ENCODE results near the gene CFAP298.
"Not testable (repeated sequence)": the region's sequence is repeated elsewhere in the genome, so short reads cannot be mapped to it uniquely, and the experiment has no call there.

CFAP298 gene

GRCh38 chr21:32566741-32567389 is 45.3 kb downstream of the CFAP298 start:
- no peak for DNase-seq (ENCODE audit: low read depth in 2 of 2)

- DNase-seq (ENCODE audit: low read depth in 2 of 2), result no peak
Observed at GRCh38 chr21:32565856-32566465, 46.2 kb downstream of the CFAP298 start.

- DNase-seq (ENCODE audit: low read depth in 2 of 2), result no peak
Observed at GRCh38 chr21:32562915-32563314, 49.3 kb downstream of the CFAP298 start.

- DNase-seq (ENCODE audit: low read depth in 2 of 2), result no peak
Observed at GRCh38 chr21:32562426-32562825, 49.8 kb downstream of the CFAP298 start.

- DNase-seq (ENCODE audit: low read depth in 2 of 2), result not testable (repeated sequence)
Observed at GRCh38 chr21:32561476-32561875, 50.7 kb downstream of the CFAP298 start.

GRCh38 chr21:32560896-32561295 is 51.3 kb downstream of the CFAP298 start:
- DNase-seq (ENCODE audit: low read depth in 2 of 2), result no peak

- no peak for DNase-seq (ENCODE audit: low read depth in 2 of 2)
Observed at GRCh38 chr21:32559006-32559610, 53.1 kb downstream of the CFAP298 start.

GRCh38 chr21:32558106-32558505 is 54.1 kb downstream of the CFAP298 start:
- no peak for DNase-seq (ENCODE audit: low read depth in 2 of 2)

- DNase-seq (ENCODE audit: low read depth in 2 of 2), result no peak
Observed at GRCh38 chr21:32554832-32555638, 57.1 kb downstream of the CFAP298 start.

- no peak for DNase-seq (ENCODE audit: low read depth in 2 of 2)
Observed at GRCh38 chr21:32549886-32550285, 62.3 kb downstream of the CFAP298 start.

GRCh38 chr21:32549440-32549839 is 62.7 kb downstream of the CFAP298 start:
- no peak for DNase-seq (ENCODE audit: low read depth in 2 of 2)

Measured in stimulated activated CD8-positive, alpha-beta memory T cell treated with anti-CD3 and anti-CD28 coated beads, Interleukin-15, amount 100 ng/mL, for 48 hours (primary cell).